ENCODE measurements around the gene CCL24. TPM values are rescaled to one million over a fixed set of nuclear protein-coding genes. Genes with fewer than 3 reads are reported as not detected.
"Not testable (repeated sequence)": the region's sequence is repeated elsewhere in the genome, so short reads cannot be mapped to it uniquely, and the experiment has no call there.

The CCL24 gene
- total RNA-seq, 1 experiment from 2014 or later, result not detected

GRCh38 chr7:75833662-75834061, 20.1 kb upstream of the CCL24 start:
- peak; percentile 70 for DNase-seq
- not testable (repeated sequence) for H3K9me3 ChIP-seq, H3K36me3 ChIP-seq, H3K4me3 ChIP-seq, H3K27me3 ChIP-seq

DNA sequence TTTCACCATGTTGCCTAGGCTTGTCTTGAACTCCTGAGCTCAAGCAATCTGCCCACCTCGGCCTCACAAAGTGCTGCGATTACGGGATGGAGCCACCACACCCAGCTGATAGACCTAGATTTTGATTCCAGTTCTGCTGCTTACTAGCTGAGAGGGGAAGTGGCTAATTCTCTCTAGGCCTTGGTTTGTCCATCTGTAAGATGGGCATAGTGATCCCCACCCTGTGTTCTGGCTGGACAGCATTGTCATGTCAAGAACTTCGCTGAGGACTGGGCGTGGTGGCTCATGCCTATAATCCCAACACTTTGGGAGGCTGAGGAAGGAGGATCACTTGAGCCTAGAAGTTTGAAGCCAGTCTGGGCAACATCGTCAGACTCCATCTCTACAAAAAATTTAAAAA, 17.4 kb upstream of the CCL24 start:
- no peaks in the 10 kb centered on the region for H3K36me3 ChIP-seq
- H3K4me3 ChIP-seq, result no peak overlapping the region
- no peak for DNase-seq
- H3K9me3 ChIP-seq, result no peaks in the 10 kb centered on the region
- H3K27me3 ChIP-seq, result no peaks in the 10 kb centered on the region

GRCh38 chr7:75829656-75830055, 16.1 kb upstream of the CCL24 start:
- not testable (repeated sequence) for H3K36me3 ChIP-seq, H3K27me3 ChIP-seq, H3K4me3 ChIP-seq, H3K9me3 ChIP-seq
- peak; percentile 46 for DNase-seq

- H3K36me3 ChIP-seq, result no peaks in the 10 kb centered on the region
- no peak for DNase-seq
- no peaks in the 10 kb centered on the region for H3K27me3 ChIP-seq
- no peak overlapping the region for H3K4me3 ChIP-seq
- no peaks in the 10 kb centered on the region for H3K9me3 ChIP-seq
These were observed 9.7 kb upstream of the CCL24 start for GRCh38 chr7:75823198-75823910.

DNA sequence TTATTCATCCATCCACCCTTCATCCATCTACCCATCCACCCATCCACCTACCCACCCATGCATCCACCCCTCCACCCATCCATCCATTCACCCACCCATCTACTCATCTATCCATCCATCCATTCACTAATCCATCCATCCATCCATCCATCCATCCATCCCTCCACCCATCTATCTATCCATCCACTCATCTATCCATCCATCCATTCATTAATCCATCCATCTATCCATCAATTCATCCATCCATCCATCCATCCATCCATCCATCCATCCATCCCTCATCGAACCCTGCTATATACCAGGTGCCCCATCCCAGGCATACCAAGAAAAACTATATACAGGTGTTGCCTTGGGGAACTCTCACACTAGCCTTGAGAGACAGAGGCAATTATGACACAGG, 7.1 kb upstream of the CCL24 start:
- DNase-seq, result no peak

GRCh38 chr7:75819711-75820110, 6.1 kb upstream of the CCL24 start:
- DNase-seq, result no peak
- Histone ChIP-seq H3K27me3 (no peaks in the 10 kb centered on the region), H3K4me3 (no peak overlapping the region), H3K36me3 (no peaks in the 10 kb centered on the region), H3K9me3 (no peaks in the 10 kb centered on the region)

More for the DNA sequence above, 7.1 kb upstream of the CCL24 start:
- no peaks in the 10 kb centered on the region for H3K27me3 ChIP-seq
- no peak overlapping the region for H3K4me3 ChIP-seq
- no peaks in the 10 kb centered on the region for H3K36me3 ChIP-seq
- H3K9me3 ChIP-seq, result no peaks in the 10 kb centered on the region

DNA sequence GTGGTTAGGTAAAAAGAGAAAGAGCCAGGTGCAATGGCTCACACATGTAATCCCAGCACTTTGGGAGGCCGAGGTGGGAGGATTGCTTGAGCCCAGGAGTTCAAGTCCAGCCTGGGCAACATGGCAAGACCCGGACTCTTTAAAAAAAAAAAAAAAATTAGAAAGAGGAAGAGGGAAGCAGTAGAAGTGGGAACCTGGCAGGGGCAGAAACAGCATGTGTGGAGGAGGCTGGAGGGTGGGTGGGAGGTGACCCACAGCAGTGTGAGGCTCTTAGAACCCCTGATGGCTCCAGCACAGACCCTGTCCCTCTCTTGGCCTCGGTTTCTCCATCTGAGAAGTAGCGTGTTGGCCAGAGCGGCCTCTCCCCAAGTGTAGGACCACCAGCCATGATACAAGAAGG, 4.9 kb upstream of the CCL24 start:
- Histone ChIP-seq H3K27me3 (no peaks in the 10 kb centered on the region), H3K36me3 (no peaks in the 10 kb centered on the region), H3K4me3 (no peak overlapping the region), H3K9me3 (no peaks in the 10 kb centered on the region)
- no peak for DNase-seq

DNA sequence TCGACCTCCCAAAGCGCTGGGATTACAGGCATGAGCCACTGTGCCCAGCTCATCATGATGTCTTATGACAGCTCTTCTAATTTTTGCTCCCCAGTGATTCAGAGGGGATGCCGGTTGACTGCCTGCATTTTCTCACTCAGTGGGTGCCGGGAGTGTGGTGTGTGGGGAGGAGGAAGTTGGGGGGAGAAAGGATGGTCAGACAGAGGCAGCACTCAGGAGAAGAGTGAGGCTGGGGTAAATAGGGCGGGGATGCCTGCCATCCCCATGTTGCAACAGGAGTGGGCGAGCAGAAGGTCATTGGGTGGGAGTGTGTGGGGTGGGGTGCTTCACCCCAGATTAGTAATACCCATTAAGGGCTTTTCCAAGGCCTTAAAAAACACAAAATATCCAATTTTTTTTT, 3.5 kb upstream of the CCL24 start:
- no peaks in the 10 kb centered on the region for H3K36me3 ChIP-seq
- H3K9me3 ChIP-seq, result no peaks in the 10 kb centered on the region
- H3K27me3 ChIP-seq, result no peaks in the 10 kb centered on the region
- no peak for DNase-seq
- no peak overlapping the region for H3K4me3 ChIP-seq

GRCh38 chr7:75815418-75816064, 1.9 kb upstream of the CCL24 start:
- H3K27me3 ChIP-seq, result no peaks in the 10 kb centered on the region
- no peaks in the 10 kb centered on the region for H3K36me3 ChIP-seq
- H3K9me3 ChIP-seq, result no peaks in the 10 kb centered on the region
- DNase-seq, result no peak
- H3K4me3 ChIP-seq, result no peak overlapping the region

- H3K9me3 ChIP-seq, result no peaks in the 10 kb centered on the region
- no peaks in the 10 kb centered on the region for H3K36me3 ChIP-seq
- no peaks in the 10 kb centered on the region for H3K27me3 ChIP-seq
- no peak for DNase-seq
- H3K4me3 ChIP-seq, result no peak overlapping the region
These were observed 871 bp upstream of the CCL24 start for GRCh38 chr7:75814407-75814947.

GRCh38 chr7:75813084-75813483, 522 bp downstream of the CCL24 start:
- Histone ChIP-seq H3K4me3 (no peak overlapping the region), H3K36me3 (no peaks in the 10 kb centered on the region), H3K9me3 (no peaks in the 10 kb centered on the region), H3K27me3 (no peaks in the 10 kb centered on the region)
- no peak for DNase-seq

DNA sequence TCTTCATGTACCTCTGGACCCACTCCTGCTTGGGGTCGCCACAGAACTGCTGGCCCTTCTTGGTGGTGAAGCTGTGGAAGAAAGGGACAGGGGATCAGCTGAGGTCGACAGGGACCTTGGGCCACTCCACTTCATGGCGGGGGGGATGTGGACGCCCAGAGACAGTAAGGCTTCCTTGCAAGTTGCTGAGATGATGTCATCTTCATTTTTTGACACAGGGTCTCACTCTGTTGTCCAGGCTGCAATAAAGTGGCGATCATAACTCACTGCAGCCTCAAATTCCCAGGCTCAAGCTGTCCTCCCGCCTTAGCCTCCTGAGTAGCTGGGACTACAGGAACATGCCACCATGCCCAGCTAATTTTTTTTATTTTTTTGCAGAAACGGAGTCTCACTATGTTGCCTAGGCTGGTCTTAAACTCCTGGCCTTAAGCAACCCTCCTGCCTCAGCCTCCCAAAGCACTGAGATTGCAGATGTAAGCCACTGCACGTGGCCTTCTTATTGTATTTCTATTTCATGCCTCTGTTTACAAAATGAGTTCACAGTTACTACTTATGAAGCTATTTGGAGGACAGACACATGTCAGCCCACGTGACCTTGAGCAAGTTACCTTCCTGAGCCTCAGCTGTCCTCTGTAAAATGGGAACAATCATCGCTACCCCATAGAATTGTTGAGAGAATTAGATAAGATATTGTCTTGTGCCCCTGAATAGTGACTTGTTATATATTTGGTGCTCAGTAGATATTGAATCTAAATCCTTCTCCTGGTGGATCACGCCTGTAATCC, 1.5 kb downstream of the CCL24 start:
- no peak for DNase-seq
- Histone ChIP-seq H3K4me3 (no peak overlapping the region), H3K27me3 (no peaks in the 10 kb centered on the region), H3K9me3 (no peaks in the 10 kb centered on the region), H3K36me3 (no peaks in the 10 kb centered on the region)

- no peak for DNase-seq
- no peaks in the 10 kb centered on the region for H3K36me3 ChIP-seq
- H3K4me3 ChIP-seq, result no peak overlapping the region
- H3K27me3 ChIP-seq, result no peaks in the 10 kb centered on the region
- H3K9me3 ChIP-seq, result no peaks in the 10 kb centered on the region
These were observed 4.2 kb downstream of the CCL24 start for GRCh38 chr7:75809396-75809795.

- Histone ChIP-seq H3K9me3 (no peaks in the 10 kb centered on the region), H3K27me3 (no peaks in the 10 kb centered on the region), H3K36me3 (no peaks in the 10 kb centered on the region), H3K4me3 (no peak overlapping the region)
- no peak for DNase-seq
These were observed 5.5 kb downstream of the CCL24 start for GRCh38 chr7:75808106-75808505.

DNA sequence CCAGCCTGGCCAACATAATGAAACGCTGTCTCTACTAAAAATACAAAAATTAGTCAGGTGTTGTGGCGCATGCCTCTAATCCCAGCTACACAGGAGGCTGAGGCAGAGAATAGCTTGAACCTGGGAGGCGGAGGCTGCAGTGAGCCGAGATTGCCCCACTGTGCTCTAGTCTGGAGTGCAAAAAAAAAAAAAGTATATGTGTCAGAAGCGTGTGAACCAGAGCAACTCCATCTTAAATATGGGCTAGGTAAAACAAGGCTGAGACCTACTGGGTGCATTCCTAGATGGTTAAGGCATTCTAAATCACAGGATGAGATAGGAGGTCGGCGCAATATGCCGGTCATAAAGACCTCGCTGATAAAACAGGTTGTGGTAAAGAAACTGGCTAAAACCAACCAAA, 6.2 kb downstream of the CCL24 start:
- Histone ChIP-seq H3K27me3 (no peaks in the 10 kb centered on the region), H3K9me3 (no peaks in the 10 kb centered on the region), H3K36me3 (no peaks in the 10 kb centered on the region), H3K4me3 (no peak overlapping the region)
- no peak for DNase-seq

DNA sequence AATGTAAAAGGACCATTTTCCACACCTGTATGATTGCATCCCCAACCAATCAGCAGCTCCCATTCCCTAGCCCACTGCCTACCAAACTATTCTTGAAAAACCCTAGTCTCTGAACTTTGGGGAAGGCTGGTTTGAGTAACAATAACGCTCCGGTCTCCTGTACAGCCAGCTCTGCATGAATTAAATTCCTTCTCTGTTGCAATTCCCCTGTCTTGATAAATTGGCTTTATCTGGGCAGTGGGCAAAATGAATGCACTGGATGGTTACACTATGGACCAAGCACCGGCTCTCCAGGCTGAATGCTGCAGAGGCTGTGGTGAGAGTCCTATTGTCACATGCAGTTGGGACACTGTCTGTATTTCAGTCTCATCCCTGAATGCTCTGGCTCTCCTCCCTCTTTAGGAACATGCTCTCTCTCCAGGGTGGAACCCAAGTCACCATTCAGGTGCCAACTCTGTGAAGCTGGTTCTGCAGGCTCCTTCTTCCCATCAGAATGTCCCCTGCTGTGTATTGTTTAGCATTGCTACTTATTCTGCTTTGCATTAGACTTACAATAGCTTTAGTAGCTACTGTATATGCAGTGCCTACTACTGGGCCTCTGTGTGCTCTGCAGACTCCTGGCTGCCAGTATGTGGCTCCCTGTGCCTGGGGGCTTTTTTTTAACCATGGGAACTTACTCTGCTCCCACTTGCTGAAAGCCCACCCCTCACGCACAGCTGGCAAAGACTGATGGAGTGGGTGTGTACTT, 6.9 kb downstream of the CCL24 start:
- Histone ChIP-seq H3K27me3 (no peaks in the 10 kb centered on the region), H3K36me3 (no peaks in the 10 kb centered on the region), H3K4me3 (no peak overlapping the region), H3K9me3 (no peaks in the 10 kb centered on the region)
- no peak for DNase-seq

DNA sequence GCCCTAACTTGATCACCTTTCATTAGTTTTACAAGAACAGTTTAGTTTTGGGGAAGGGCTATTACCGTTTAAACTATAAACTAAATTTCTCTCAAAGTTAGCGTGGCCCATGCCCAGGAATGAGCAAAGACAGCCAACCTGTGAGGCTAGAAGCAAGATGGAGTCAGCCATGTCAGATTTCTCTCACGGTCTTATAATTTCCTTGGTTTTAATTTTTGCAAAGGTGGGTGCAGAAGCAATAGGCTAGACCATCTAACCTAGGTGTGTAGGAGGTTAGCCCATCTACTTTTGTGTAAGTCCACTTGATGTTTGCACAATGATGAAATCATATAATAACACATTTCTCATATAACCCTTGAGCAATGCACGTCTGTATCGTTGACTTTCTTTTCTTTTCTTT, 8.9 kb downstream of the CCL24 start:
- no peak overlapping the region for H3K4me3 ChIP-seq
- no peaks in the 10 kb centered on the region for H3K36me3 ChIP-seq
- no peak for DNase-seq

More for the DNA sequence above, 8.9 kb downstream of the CCL24 start:
- Histone ChIP-seq H3K27me3 (no peaks in the 10 kb centered on the region), H3K9me3 (no peaks in the 10 kb centered on the region)

Data from MG63 (cell line).